Loucy (cell line): ENCODE measurements around the gene SLC30A2.

Source experiments
- CTCF ChIP-seq: fragments of 200-600 bp; sonication (generic); conservative IDR thresholded peaks from 2 replicates; pipeline ENCODE4 v1.5.1; 2014; ENCODE audit warnings: mild to moderate bottlenecking, antibody characterized with exemption, low read length
- EZH2phosphoT487 ChIP-seq: fragments of 200-600 bp; IDR thresholded peaks from 2 replicates; pipeline ENCODE4 v1.6.1; 2018; ENCODE audit warnings: antibody characterized with exemption, mild to moderate bottlenecking, moderate library complexity, borderline replicate concordance

GRCh38 chr1:26023826-26024225, 22.1 kb downstream of the SLC30A2 start:
- TF ChIP-seq CTCF (no peak), EZH2phosphoT487 (no peak)
